PC-3 (cell line): Measurements from ENCODE around the gene CRYBG2. TPM values are rescaled to one million over a fixed set of nuclear protein-coding genes. Genes with fewer than 3 reads are reported as not detected.

Source experiments
- ATAC-seq: fragments of 200-7000 bp; cut with Tn5 transposase; 2 replicates; pipeline ENCODE4 v1.9.1; 2020; ENCODE audit warnings: mild to moderate bottlenecking, moderate library complexity
- BruUV-seq: library from RNA; stranded (reverse); fragments of 400-500 nt; replicated peaks from 2 replicates; lab custom pipeline; 2021; lab: Mats Ljungman, UMichigan
- CTCF ChIA-PET: fragments of 300-600 bp; sonication (Branson Sonifier 250); formaldehyde crosslinking; loops from one replicate; lab custom pipeline; 2022; ENCODE audit warnings: antibody characterized with exemption; lab: Charles Lee
- POLR2A ChIA-PET: fragments of 300-600 bp; sonication (Branson Sonifier 250); formaldehyde crosslinking; loops from one replicate; lab custom pipeline; 2022; ENCODE audit warnings: antibody characterized with exemption; ENCODE audit not compliant: unreplicated experiment; lab: Charles Lee
- DNase-seq: peaks from one replicate; pipeline ENCODE4 v3.0.0-alpha.2; 2015
- H2AFZ ChIP-seq: fragments of 300-600 bp; sonication (generic); 2 replicates; pipeline ENCODE4 v1.6.0; 2016; ENCODE audit warnings: antibody characterized with exemption, low read length
- H3F3A ChIP-seq: fragments of 300-600 bp; sonication (generic); one replicate; pipeline ENCODE4 v1.6.0; 2017; ENCODE audit warnings: antibody characterized with exemption, low read length, control low read depth, mild to moderate bottlenecking; ENCODE audit not compliant: unreplicated experiment
- H3K27ac ChIP-seq: fragments of 300-600 bp; sonication (generic); 2 replicates; pipeline ENCODE4 v1.5.1; 2016; ENCODE audit warnings: mild to moderate bottlenecking, low read length
- H3K27me3 ChIP-seq: fragments of 300-600 bp; sonication (generic); 2 replicates; pipeline ENCODE4 v1.6.1; 2016; ENCODE audit warnings: low read length, mixed read lengths
- H3K36me3 ChIP-seq: fragments of 300-600 bp; sonication (generic); 2 replicates; pipeline ENCODE4 v1.6.1; 2016; ENCODE audit warnings: low read depth, mixed run types, low read length, mixed read lengths
- H3K4me1 ChIP-seq: fragments of 300-600 bp; sonication (generic); 2 replicates; pipeline ENCODE4 v1.5.1; 2016; ENCODE audit warnings: low read length; ENCODE audit not compliant: insufficient read depth
- H3K4me2 ChIP-seq: fragments of 300-600 bp; sonication (generic); 2 replicates; pipeline ENCODE4 v1.6.0; 2016; ENCODE audit warnings: low read length
- H3K4me3 ChIP-seq: fragments of 300-600 bp; sonication (generic); 2 replicates; pipeline ENCODE4 v1.5.1; 2016; ENCODE audit warnings: mild to moderate bottlenecking, low read length, mixed read lengths
- H3K79me2 ChIP-seq: fragments of 300-600 bp; sonication (generic); 2 replicates; pipeline ENCODE4 v1.6.1; 2017; ENCODE audit warnings: low read length, mixed read lengths
- H3K9ac ChIP-seq: fragments of 300-600 bp; sonication (generic); 2 replicates; pipeline ENCODE4 v1.6.0; 2016; ENCODE audit warnings: mild to moderate bottlenecking, low read length
- H3K9me2 ChIP-seq: fragments of 300-600 bp; sonication (generic); replicated peaks from 2 replicates; pipeline ENCODE4 v1.6.1; 2016; ENCODE audit warnings: mixed run types, low read length, mixed read lengths
- H3K9me3 ChIP-seq: fragments of 300-600 bp; sonication (generic); 2 replicates; pipeline ENCODE4 v1.6.1; 2016; ENCODE audit warnings: low read length, mixed read lengths
- H4K20me1 ChIP-seq: fragments of 300-600 bp; sonication (generic); 2 replicates; pipeline ENCODE4 v1.6.1; 2016; ENCODE audit warnings: low read length, mixed read lengths
- EZH2 ChIP-seq: fragments of 300-600 bp; sonication (generic); IDR thresholded peaks from one replicate; pipeline ENCODE4 v1.6.1; 2017; ENCODE audit warnings: antibody characterized with exemption, mild to moderate bottlenecking, low read length; ENCODE audit not compliant: unreplicated experiment
- EZH2phosphoT487 ChIP-seq: fragments of 300-600 bp; sonication (generic); IDR thresholded peaks from 2 replicates; pipeline ENCODE4 v1.6.1; 2018; ENCODE audit warnings: mild to moderate bottlenecking, antibody characterized with exemption, low read length, borderline replicate concordance
- intact Hi-C: fragments of 100-400 bp; cut with micrococcal nuclease; formaldehyde crosslinking; loops from 2 replicates; pipeline ENCODE4 v1.9.0; 2023
- total RNA-seq: library from RNA; depleted of rRNA; stranded (reverse); fragments of >200 nt; gene quantifications from 2 replicates; pipeline ENCODE4 v1.2.3, GENCODE V29; 2014
- TF ChIP-seq, protein P1 (sequence below): fragments of 300-600 bp; sonication (generic); conservative IDR thresholded peaks from 2 replicates; pipeline ENCODE4 v1.5.1; 2017; ENCODE audit warnings: antibody characterized with exemption, low read depth, mild to moderate bottlenecking, low read length

CRYBG2 gene
- total RNA-seq, 1 experiment from 2014 or later = 15.3 TPM

DNA sequence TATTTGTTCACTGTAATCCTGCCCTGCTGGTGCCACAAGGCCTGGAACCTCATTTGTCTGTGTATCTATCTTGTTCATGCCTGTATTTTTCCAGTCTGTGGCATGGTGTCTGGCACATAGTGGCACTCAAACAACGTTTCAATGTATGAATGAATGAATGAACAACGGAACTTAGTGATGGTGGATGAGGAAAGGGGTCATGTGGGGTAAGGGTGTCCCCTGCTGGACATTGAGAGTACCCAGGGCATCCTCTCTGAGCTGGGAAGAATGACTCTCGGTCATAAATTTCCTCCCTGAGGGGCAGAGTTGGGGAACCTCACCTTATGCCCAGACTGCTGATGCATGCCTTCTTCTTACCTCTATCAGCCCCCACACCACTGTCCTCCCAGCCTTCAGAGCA lies 37.5 kb upstream of the CRYBG2 start:
- H3K9me2 ChIP-seq = no peaks in the 10 kb centered on the region
- peak; percentile 79 for ATAC-seq
- H3F3A ChIP-seq = no peaks in the 10 kb centered on the region
- H3K4me3 ChIP-seq = no peak overlapping the region
- H3K9ac ChIP-seq = no peak overlapping the region
- CTCF ChIA-PET = interaction anchor here (0.5 to 1.1 kb wide), 6 partner anchors 13 to 496 kb away, joined by 3 to 10 read pairs (median 4); no protein-coding TSS in a partner anchor
- peaks cover 20% of the 10 kb centered on the region for H3K4me1 ChIP-seq
- intact Hi-C loops = loop anchor here (1.0 kb wide), 3 partner anchors 28 to 113 kb away; no protein-coding TSS in a partner anchor
- H3K27ac ChIP-seq = no peak overlapping the region
- no peaks in the 10 kb centered on the region for H3K27me3 ChIP-seq
- POLR2A ChIA-PET = no interaction called here
- no TSS peak for BruUV-seq
- DNase-seq = peak; percentile 73
- no peak overlapping the region for H3K4me2 ChIP-seq
- no peaks in the 10 kb centered on the region for H4K20me1 ChIP-seq
- peak overlapping the region; percentile 24; the same call in 1 of the 2 replicates for H2AFZ ChIP-seq
- no peaks in the 10 kb centered on the region for H3K36me3 ChIP-seq
- TF ChIP-seq, protein P1, sequence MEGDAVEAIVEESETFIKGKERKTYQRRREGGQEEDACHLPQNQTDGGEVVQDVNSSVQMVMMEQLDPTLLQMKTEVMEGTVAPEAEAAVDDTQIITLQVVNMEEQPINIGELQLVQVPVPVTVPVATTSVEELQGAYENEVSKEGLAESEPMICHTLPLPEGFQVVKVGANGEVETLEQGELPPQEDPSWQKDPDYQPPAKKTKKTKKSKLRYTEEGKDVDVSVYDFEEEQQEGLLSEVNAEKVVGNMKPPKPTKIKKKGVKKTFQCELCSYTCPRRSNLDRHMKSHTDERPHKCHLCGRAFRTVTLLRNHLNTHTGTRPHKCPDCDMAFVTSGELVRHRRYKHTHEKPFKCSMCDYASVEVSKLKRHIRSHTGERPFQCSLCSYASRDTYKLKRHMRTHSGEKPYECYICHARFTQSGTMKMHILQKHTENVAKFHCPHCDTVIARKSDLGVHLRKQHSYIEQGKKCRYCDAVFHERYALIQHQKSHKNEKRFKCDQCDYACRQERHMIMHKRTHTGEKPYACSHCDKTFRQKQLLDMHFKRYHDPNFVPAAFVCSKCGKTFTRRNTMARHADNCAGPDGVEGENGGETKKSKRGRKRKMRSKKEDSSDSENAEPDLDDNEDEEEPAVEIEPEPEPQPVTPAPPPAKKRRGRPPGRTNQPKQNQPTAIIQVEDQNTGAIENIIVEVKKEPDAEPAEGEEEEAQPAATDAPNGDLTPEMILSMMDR = peak; percentile 91
- TF ChIP-seq EZH2phosphoT487 = no peak
- H3K9me3 ChIP-seq = no peaks in the 10 kb centered on the region
- H3K79me2 ChIP-seq = no peaks in the 10 kb centered on the region

DNA sequence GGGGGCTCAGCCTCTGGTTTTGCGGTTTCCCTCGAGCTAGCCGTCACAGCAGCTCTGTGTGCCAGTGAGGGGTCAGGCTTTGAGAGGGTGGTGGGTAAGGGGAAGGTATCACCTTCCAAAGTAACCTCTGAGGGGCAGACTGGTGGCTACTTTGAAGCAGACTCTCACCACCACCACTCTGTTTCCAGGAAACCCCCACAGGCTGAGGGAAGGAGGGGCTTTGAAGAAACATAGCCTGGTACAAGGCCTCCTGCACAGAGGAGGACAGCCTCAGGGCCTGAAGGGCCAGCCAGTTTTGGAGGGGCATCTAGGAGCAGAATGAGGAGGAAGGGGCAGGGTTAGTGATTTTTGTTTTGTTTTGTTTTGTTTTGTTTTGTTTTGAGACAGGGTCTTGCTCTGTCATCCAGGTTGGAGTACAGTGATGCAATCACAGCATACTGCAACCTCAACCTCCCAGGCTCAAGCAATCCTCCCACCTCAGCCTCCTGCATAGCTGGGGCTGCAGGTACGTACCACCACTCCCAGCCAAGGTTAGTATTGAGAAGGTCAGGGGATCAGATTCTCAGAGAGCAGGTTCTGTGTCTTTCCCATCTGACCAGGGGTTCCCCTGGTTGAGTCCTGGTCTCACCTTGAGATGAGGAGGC lies 35.8 kb upstream of the CRYBG2 start:
- POLR2A ChIA-PET = no interaction called here

More for the DNA sequence above, 35.8 kb upstream of the CRYBG2 start:
- no peak for DNase-seq
- no peaks in the 10 kb centered on the region for H3K79me2 ChIP-seq
- H3K27ac ChIP-seq = no peak overlapping the region
- H4K20me1 ChIP-seq = no peaks in the 10 kb centered on the region
- no peak for TF ChIP-seq EZH2phosphoT487
- TF ChIP-seq, protein P1 = no peak
- no peak for TF ChIP-seq EZH2
- H3K9ac ChIP-seq = no peak overlapping the region
- no peaks in the 10 kb centered on the region for H3K9me3 ChIP-seq
- no peaks in the 10 kb centered on the region for H3F3A ChIP-seq
- H3K4me1 ChIP-seq = peaks cover 29% of the 10 kb centered on the region
- no peak overlapping the region for H3K4me3 ChIP-seq
- intact Hi-C loops = no loop called here
- CTCF ChIA-PET = interaction anchor here (0.6 kb wide), 1 partner anchor 16 kb away, joined by 3 read pairs; no protein-coding TSS in a partner anchor
- ATAC-seq = no peak
- no peaks in the 10 kb centered on the region for H3K36me3 ChIP-seq
- no peaks in the 10 kb centered on the region for H3K9me2 ChIP-seq
- BruUV-seq = no TSS peak
- no peak overlapping the region for H3K4me2 ChIP-seq
- H3K27me3 ChIP-seq = no peaks in the 10 kb centered on the region
- H2AFZ ChIP-seq = no peak overlapping the region
